Smooth muscle cell (in vitro differentiated cells): ENCODE data around the gene PRKCE. TPM values are rescaled to one million over a fixed set of nuclear protein-coding genes. Genes with fewer than 3 reads are reported as not detected.

ENCODE experiments used
- DNase-seq: peaks from one replicate; lab custom pipeline; 2025; ENCODE audit not compliant: unreplicated experiment; lab: John Stamatoyannopoulos, UW
- H2AFZ ChIP-seq: fragments of 200-600 bp; sonication (generic); 2 replicates; pipeline ENCODE4 v1.6.0; 2016; ENCODE audit warnings: antibody characterized with exemption, low read depth, mild to moderate bottlenecking
- H3F3A ChIP-seq: fragments of 200-600 bp; sonication (generic); 2 replicates; pipeline ENCODE4 v1.6.0; 2017; ENCODE audit warnings: antibody characterized with exemption, low read depth
- H3K27ac ChIP-seq: fragments of 200-600 bp; sonication (generic); 2 replicates; pipeline ENCODE4 v1.5.1; 2016; ENCODE audit warnings: low read depth, mild to moderate bottlenecking
- H3K27me3 ChIP-seq: fragments of 200-600 bp; sonication (generic); 2 replicates; pipeline ENCODE4 v1.6.1; 2016; ENCODE audit warnings: low read depth, mild to moderate bottlenecking
- H3K36me3 ChIP-seq: fragments of 200-600 bp; sonication (generic); 2 replicates; pipeline ENCODE4 v1.5.1; 2016; ENCODE audit warnings: low read depth
- H3K4me1 ChIP-seq: fragments of 200-600 bp; sonication (generic); 2 replicates; pipeline ENCODE4 v1.5.1; 2016; ENCODE audit warnings: low read depth
- H3K4me2 ChIP-seq: fragments of 200-600 bp; sonication (generic); 2 replicates; pipeline ENCODE4 v1.6.0; 2016; ENCODE audit warnings: mild to moderate bottlenecking
- H3K4me3 ChIP-seq: fragments of 200-600 bp; sonication (generic); 2 replicates; pipeline ENCODE4 v1.5.1; 2016; ENCODE audit warnings: mild to moderate bottlenecking
- H3K79me2 ChIP-seq: fragments of 200-600 bp; sonication (generic); 2 replicates; pipeline ENCODE4 v1.6.0; 2016; ENCODE audit warnings: low read depth, mild to moderate bottlenecking
- H3K9ac ChIP-seq: fragments of 200-600 bp; sonication (generic); 2 replicates; pipeline ENCODE4 v1.6.0; 2016; ENCODE audit warnings: low read depth
- H3K9me3 ChIP-seq: fragments of 200-600 bp; sonication (generic); replicated peaks from 2 replicates; pipeline ENCODE4 v1.5.1; 2016; ENCODE audit warnings: low read depth
- H4K20me1 ChIP-seq: fragments of 200-600 bp; sonication (generic); 2 replicates; pipeline ENCODE4 v1.6.0; 2016; ENCODE audit warnings: low read depth
- WGBS: methylation state at CpG from one replicate; pipeline ENCODE4 v1.1.7; 2016; ENCODE audit warnings: low lambda C conversion rate; 5-methylcytosine and 5-hydroxymethylcytosine counted together
- polyA plus RNA-seq: library from polyadenylated mRNA; unstranded; fragments of >200 nt; fragmentation: Nextera tagmentation; extraction: Ambion mirVana; gene quantifications from 2 replicates; pipeline ENCODE4 v1.2.1, GENCODE V29; 2016
- total RNA-seq: library from RNA; depleted of rRNA; stranded (reverse); fragments of >200 nt; gene quantifications from 2 replicates; pipeline ENCODE4 v1.2.3, GENCODE V29; 2014
- TF ChIP-seq, protein P1 (sequence below): fragments of 200-600 bp; sonication (generic); IDR thresholded peaks from 2 replicates; pipeline ENCODE4 v1.5.1; 2017; ENCODE audit warnings: borderline replicate concordance, mild to moderate bottlenecking, antibody characterized with exemption; ENCODE audit not compliant: insufficient read depth, poor library complexity, severe bottlenecking

The PRKCE gene
- total and polyA plus RNA-seq, 2 experiments from 2014 or later = 20.6 to 29.1 TPM

DNA sequence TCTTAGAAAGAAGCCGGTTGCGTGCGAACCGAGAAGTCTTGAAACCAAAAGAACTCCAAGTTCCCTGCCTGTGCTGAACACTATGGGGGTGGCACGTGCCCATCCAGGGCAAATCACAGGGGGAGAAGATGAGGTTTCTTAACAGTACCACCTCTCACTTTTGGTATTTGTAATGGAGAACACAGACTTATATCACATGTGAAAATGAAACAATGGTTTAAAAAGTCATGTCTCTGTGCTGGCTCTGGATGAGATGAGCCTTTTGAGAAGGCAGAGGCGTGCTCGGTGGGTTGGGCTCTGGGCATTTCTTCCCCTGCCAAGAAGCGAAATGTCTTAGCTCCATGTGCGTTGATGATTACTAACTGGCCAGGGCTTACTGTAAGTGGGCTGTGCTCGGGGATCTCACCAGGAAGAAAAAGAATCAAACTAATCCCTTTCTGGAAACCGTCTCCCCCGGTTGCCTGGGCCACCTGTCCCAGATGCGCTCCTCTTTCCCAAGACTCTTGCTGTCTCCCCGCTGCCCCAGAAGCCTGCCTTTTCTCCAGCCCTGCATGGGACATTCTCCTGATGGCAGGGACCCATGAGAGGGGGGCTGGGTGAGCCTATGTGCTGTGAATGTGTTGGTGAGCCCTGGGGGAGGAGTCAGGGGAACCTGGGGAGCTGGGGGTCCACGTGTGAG, 252.9 kb downstream of the PRKCE start:
- Histone ChIP-seq H4K20me1 (peaks cover 98% of the 10 kb centered on the region), H3K4me1 (no peaks in the 10 kb centered on the region), H3K36me3 (no peaks in the 10 kb centered on the region), H3K9me3 (no peaks in the 10 kb centered on the region), H3K9ac (no peak overlapping the region), H3K4me3 (no peak overlapping the region), H3K4me2 (no peak overlapping the region), H3K27me3 (no peaks in the 10 kb centered on the region), H3K27ac (no peak overlapping the region), H3F3A (no peaks in the 10 kb centered on the region), H3K79me2 (peaks cover 9% of the 10 kb centered on the region), H2AFZ (no peak overlapping the region)
- TF ChIP-seq, protein P1, sequence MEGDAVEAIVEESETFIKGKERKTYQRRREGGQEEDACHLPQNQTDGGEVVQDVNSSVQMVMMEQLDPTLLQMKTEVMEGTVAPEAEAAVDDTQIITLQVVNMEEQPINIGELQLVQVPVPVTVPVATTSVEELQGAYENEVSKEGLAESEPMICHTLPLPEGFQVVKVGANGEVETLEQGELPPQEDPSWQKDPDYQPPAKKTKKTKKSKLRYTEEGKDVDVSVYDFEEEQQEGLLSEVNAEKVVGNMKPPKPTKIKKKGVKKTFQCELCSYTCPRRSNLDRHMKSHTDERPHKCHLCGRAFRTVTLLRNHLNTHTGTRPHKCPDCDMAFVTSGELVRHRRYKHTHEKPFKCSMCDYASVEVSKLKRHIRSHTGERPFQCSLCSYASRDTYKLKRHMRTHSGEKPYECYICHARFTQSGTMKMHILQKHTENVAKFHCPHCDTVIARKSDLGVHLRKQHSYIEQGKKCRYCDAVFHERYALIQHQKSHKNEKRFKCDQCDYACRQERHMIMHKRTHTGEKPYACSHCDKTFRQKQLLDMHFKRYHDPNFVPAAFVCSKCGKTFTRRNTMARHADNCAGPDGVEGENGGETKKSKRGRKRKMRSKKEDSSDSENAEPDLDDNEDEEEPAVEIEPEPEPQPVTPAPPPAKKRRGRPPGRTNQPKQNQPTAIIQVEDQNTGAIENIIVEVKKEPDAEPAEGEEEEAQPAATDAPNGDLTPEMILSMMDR = no peak
- 84% methylated on average over 15 of the region's 15 CpGs for WGBS
- no peak for DNase-seq

DNA sequence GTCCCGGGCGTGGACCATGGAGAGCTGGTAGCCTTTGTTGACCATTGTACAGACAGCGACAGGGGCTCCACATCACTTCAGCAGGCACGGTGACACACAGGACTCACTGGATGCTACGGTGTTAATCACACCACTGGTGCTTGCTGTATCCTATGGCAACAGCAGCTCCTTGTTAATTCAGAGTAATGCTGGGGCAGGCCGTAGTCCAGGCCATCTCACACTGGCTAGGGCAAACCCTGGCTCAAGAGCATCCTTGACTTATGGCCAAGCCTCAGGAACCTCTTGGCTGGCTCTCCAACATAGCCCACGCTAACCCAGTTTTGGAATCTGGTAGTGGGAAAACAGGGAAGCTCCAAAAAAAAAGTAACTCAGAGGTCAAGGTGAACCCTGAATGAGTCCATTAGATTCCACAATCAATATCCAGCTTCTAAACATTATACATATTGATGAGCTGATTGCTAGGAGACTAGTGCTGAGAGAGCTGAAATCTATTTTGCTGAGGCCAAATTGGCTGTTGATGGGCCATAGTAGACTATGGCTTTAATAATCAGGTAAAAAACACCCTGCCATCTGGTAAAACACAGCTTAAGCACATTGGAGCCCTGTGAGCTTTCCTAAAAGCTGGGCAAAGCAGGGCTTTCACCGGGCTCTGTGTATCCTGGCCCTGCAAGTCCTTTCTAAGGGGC, 253.6 kb downstream of the PRKCE start:
- DNase-seq = no peak
- H3K79me2 ChIP-seq = peaks cover 9% of the 10 kb centered on the region
- H3F3A ChIP-seq = no peaks in the 10 kb centered on the region
- no peak overlapping the region for H2AFZ ChIP-seq
- peaks cover 98% of the 10 kb centered on the region for H4K20me1 ChIP-seq
- no peaks in the 10 kb centered on the region for H3K36me3 ChIP-seq
- H3K27ac ChIP-seq = no peak overlapping the region
- H3K9me3 ChIP-seq = no peaks in the 10 kb centered on the region
- H3K4me1 ChIP-seq = no peaks in the 10 kb centered on the region
- H3K9ac ChIP-seq = no peak overlapping the region
- no peak overlapping the region for H3K4me2 ChIP-seq
- no peak overlapping the region for H3K4me3 ChIP-seq
- 85% methylated on average over 6 of the region's 8 CpGs for WGBS
- no peaks in the 10 kb centered on the region for H3K27me3 ChIP-seq
- TF ChIP-seq, protein P1 = no peak

GRCh38 chr2:45905632-45905958, 254.1 kb downstream of the PRKCE start:
- Histone ChIP-seq H2AFZ (no peak overlapping the region), H3K79me2 (peaks cover 9% of the 10 kb centered on the region), H3K27ac (no peak overlapping the region), H4K20me1 (peaks cover 98% of the 10 kb centered on the region), H3K9me3 (no peaks in the 10 kb centered on the region), H3F3A (no peaks in the 10 kb centered on the region), H3K36me3 (no peaks in the 10 kb centered on the region), H3K27me3 (no peaks in the 10 kb centered on the region), H3K9ac (no peak overlapping the region), H3K4me1 (no peaks in the 10 kb centered on the region), H3K4me2 (no peak overlapping the region), H3K4me3 (no peak overlapping the region)
- 97% methylated on average over 5 of the region's 5 CpGs for WGBS
- no peak for DNase-seq
- TF ChIP-seq, protein P1 = no peak

GRCh38 chr2:45907592-45907991, 256.1 kb downstream of the PRKCE start:
- H3K9me3 ChIP-seq = no peaks in the 10 kb centered on the region
- H3K36me3 ChIP-seq = no peaks in the 10 kb centered on the region
- TF ChIP-seq, protein P1 = no peak
- peaks cover 98% of the 10 kb centered on the region for H4K20me1 ChIP-seq
- no peaks in the 10 kb centered on the region for H3K27me3 ChIP-seq
- H2AFZ ChIP-seq = no peak overlapping the region
- no peak overlapping the region for H3K9ac ChIP-seq
- no peak for DNase-seq
- H3K27ac ChIP-seq = no peak overlapping the region
- no peak overlapping the region for H3K4me3 ChIP-seq
- 96% methylated on average over 9 of the region's 9 CpGs for WGBS
- no peak overlapping the region for H3K4me2 ChIP-seq
- no peaks in the 10 kb centered on the region for H3K4me1 ChIP-seq
- H3F3A ChIP-seq = no peaks in the 10 kb centered on the region
- H3K79me2 ChIP-seq = no peaks in the 10 kb centered on the region
